ENCODE data around the gene SLC45A1. TPM values are rescaled to one million over a fixed set of nuclear protein-coding genes. Genes with fewer than 3 reads are reported as not detected.

SLC45A1 gene
- total and polyA plus RNA-seq, 7 experiments from 2014 or later, result 0.15 to 1.5 (median 1.2) TPM

DNA sequence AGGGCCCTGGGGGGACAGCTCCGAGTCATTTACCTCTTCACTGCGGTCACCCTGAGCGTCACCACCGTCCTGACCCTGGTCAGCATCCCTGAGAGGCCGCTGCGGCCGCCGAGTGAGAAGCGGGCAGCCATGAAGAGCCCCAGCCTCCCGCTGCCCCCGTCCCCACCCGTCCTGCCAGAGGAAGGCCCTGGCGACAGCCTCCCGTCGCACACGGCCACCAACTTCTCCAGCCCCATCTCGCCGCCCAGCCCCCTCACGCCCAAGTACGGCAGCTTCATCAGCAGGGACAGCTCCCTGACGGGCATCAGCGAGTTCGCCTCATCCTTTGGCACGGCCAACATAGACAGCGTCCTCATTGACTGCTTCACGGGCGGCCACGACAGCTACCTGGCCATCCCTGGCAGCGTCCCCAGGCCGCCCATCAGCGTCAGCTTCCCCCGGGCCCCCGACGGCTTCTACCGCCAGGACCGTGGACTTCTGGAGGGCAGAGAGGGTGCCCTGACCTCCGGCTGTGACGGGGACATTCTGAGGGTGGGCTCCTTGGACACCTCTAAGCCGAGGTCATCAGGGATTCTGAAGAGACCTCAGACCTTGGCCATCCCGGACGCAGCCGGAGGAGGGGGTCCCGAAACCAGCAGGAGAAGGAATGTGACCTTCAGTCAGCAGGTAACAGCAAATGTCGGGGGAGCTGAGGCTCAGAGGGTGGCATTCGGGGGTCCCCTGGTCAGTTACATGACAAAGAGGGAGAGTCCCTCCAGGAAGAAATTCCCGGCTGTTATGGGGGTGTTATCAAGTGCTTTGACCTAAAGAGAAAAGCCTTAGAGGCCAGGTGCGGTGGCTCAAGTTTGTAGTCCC is 12.6 kb downstream of the SLC45A1 start:
- H3K27ac ChIP-seq (ENCODE audit: low read depth, low read length), result no peak overlapping the region
- DNase-seq (no peak), ATAC-seq (no peak)
- H3K4me1 ChIP-seq (ENCODE audit: control insufficient read depth in 2 of 2, insufficient read depth in 2 of 2, low read length in 2 of 2), result no peaks in the 10 kb centered on the region
- Mint-ChIP-seq H3K9me3 (peaks cover 0 to 2% (median 0%) of the 10 kb centered on the region in 11 donors), H3K27me3 (no peaks in the 10 kb centered on the region), H3K4me1 (peaks cover 0 to 2% (median 0%) of the 10 kb centered on the region in 7 donors), H3K27ac (no peak overlapping the region), H3K4me3 (no peak overlapping the region), H3K36me3 (peaks cover 0 to 18% (median 7%) of the 10 kb centered on the region in 5 donors)
- CTCF ChIA-PET, result interaction anchor here (0.8 kb wide), 1 partner anchor 308 kb away, joined by 4 read pairs; no protein-coding TSS in a partner anchor
- intact Hi-C loops (cut with micrococcal nuclease), result no loop called here
- H3K36me3 ChIP-seq (ENCODE audit: control insufficient read depth in 2 of 3, insufficient read depth in 3 of 3, low read length in 3 of 3), result no peaks in the 10 kb centered on the region
- H3K27me3 ChIP-seq (ENCODE audit: control insufficient read depth in 2 of 2, insufficient read depth in 2 of 2, low read length in 2 of 2), result no peaks in the 10 kb centered on the region
- H3K4me3 ChIP-seq (ENCODE audit: low read length), result no peak overlapping the region
- POLR2A ChIA-PET, result no interaction called here
- H3K9me3 ChIP-seq (ENCODE audit: control insufficient read depth in 2 of 3, low read length in 3 of 3), result no peaks in the 10 kb centered on the region

DNA sequence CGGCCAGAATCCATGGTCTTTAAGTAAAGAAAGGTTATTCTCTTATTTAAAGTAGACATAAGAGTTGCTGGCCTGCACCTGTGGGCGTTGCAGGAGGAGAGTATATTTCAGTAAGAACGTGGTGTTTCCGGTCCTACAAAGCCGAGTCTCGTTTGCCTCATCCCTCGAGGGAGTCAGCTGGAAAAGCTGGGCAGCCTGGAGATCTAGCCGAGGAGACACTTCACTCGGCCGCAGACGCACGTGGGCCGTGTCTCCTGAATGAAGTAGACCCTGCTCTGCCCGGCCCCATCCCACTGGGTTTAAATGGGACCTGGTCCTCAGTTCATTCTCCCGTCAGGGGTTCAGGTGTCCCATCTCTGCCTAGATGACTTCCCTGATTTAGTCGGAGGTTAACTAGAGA is 14.9 kb downstream of the SLC45A1 start:
- intact Hi-C loops (cut with micrococcal nuclease), result no loop called here
- Histone ChIP-seq H3K4me3 (ENCODE audit: low read length) (no peak overlapping the region), H3K36me3 (ENCODE audit: control insufficient read depth in 2 of 3, insufficient read depth in 3 of 3, low read length in 3 of 3) (no peaks in the 10 kb centered on the region), H3K4me1 (ENCODE audit: control insufficient read depth in 2 of 2, insufficient read depth in 2 of 2, low read length in 2 of 2) (no peaks in the 10 kb centered on the region), H3K27me3 (ENCODE audit: control insufficient read depth in 2 of 2, insufficient read depth in 2 of 2, low read length in 2 of 2) (no peaks in the 10 kb centered on the region), H3K9me3 (ENCODE audit: control insufficient read depth in 2 of 3, low read length in 3 of 3) (no peaks in the 10 kb centered on the region), H3K27ac (ENCODE audit: low read depth, low read length) (no peak overlapping the region)
- H3K27ac Mint-ChIP-seq, result no peak overlapping the region
- no peaks in the 10 kb centered on the region for H3K27me3 Mint-ChIP-seq
- ATAC-seq (no peak), DNase-seq (no peak)
- H3K36me3 Mint-ChIP-seq, result peaks cover 0 to 33% (median 7%) of the 10 kb centered on the region in 5 donors
- peaks cover 0 to 2% (median 0%) of the 10 kb centered on the region in 7 donors for H3K4me1 Mint-ChIP-seq
- ChIA-PET CTCF (interaction anchor here (1.2 kb wide), 1 partner anchor 17 kb away, joined by 3 read pairs; no protein-coding TSS in a partner anchor), POLR2A (no interaction called here)
- peaks cover 0 to 9% (median 2%) of the 10 kb centered on the region in 11 donors for H3K9me3 Mint-ChIP-seq
- H3K4me3 Mint-ChIP-seq, result no peak overlapping the region

- H3K27me3 ChIP-seq (ENCODE audit: control insufficient read depth in 2 of 2, insufficient read depth in 2 of 2, low read length in 2 of 2), result no peaks in the 10 kb centered on the region
- peaks cover 0 to 2% (median 0%) of the 10 kb centered on the region in 7 donors for H3K4me1 Mint-ChIP-seq
- POLR2A ChIA-PET, result interaction anchor here (0.6 kb wide), 1 partner anchor 135 kb away, joined by 8 read pairs; no protein-coding TSS in a partner anchor
- intact Hi-C loops (cut with micrococcal nuclease), result no loop called here
- no peaks in the 10 kb centered on the region for H3K4me1 ChIP-seq (ENCODE audit: control insufficient read depth in 2 of 2, insufficient read depth in 2 of 2, low read length in 2 of 2)
- no peak overlapping the region for H3K27ac ChIP-seq (ENCODE audit: low read depth, low read length)
- no peaks in the 10 kb centered on the region for H3K36me3 ChIP-seq (ENCODE audit: control insufficient read depth in 2 of 3, insufficient read depth in 3 of 3, low read length in 3 of 3)
- no peak overlapping the region for H3K27ac Mint-ChIP-seq
- no peak overlapping the region for H3K4me3 Mint-ChIP-seq
- no peaks in the 10 kb centered on the region for H3K9me3 ChIP-seq (ENCODE audit: control insufficient read depth in 2 of 3, low read length in 3 of 3)
- H3K27me3 Mint-ChIP-seq, result no peaks in the 10 kb centered on the region
- H3K9me3 Mint-ChIP-seq, result peaks cover 0 to 9% (median 2%) of the 10 kb centered on the region in 11 donors
- H3K4me3 ChIP-seq (ENCODE audit: low read length), result no peak overlapping the region
- CTCF ChIA-PET, result interaction anchor here (1.2 kb wide), 1 partner anchor 16 kb away, joined by 3 read pairs; no protein-coding TSS in a partner anchor
- ATAC-seq, result no peak
- H3K36me3 Mint-ChIP-seq, result peaks cover 0 to 34% (median 7%) of the 10 kb centered on the region in 5 donors
- DNase-seq, result no peak
These were observed 15.5 kb downstream of the SLC45A1 start for GRCh38 chr1:8333246-8333987.

DNA sequence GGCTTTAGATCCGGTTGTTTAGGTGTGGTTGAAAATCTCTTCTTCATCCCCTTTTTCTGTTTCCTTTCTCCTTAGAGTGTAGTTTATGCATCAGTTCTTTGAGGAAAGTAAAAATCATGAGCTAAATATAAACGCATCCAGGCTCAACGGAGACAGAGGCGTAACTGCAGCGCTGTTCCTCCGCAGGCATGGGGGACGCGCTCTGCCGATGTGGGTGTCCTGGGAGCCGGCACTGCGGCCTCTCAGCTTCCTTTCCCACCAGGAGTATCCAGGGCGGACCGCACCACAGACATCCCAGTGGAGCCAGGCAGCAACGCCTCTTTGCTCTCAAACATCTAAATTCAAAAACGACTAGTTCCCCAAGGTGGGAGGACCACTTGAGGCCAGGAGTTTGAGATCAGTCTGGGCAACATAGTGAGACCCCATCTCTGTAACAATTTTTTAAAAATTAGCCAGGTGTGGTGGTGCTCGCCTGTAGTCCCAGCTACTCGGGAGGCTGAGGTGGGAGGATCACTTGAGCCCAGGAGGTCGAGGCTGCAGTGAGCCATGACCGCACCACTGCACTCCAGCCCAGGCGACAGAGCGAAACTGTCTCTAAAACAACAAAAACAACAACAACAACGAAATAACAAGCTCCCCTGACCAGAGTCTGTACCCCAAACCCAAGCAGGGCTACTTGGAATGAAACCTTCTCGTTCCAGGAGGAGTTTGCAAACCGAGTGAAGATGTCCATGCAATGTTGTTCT is 16.4 kb downstream of the SLC45A1 start:
- Histone ChIP-seq H3K27ac (ENCODE audit: low read depth, low read length) (no peak overlapping the region), H3K36me3 (ENCODE audit: control insufficient read depth in 2 of 3, insufficient read depth in 3 of 3, low read length in 3 of 3) (no peaks in the 10 kb centered on the region), H3K9me3 (ENCODE audit: control insufficient read depth in 2 of 3, low read length in 3 of 3) (no peaks in the 10 kb centered on the region), H3K27me3 (ENCODE audit: control insufficient read depth in 2 of 2, insufficient read depth in 2 of 2, low read length in 2 of 2) (no peaks in the 10 kb centered on the region), H3K4me1 (ENCODE audit: control insufficient read depth in 2 of 2, insufficient read depth in 2 of 2, low read length in 2 of 2) (no peaks in the 10 kb centered on the region), H3K4me3 (ENCODE audit: low read length) (no peak overlapping the region)
- CTCF ChIA-PET, result interaction anchor here (1.2 kb wide), 1 partner anchor 16 kb away, joined by 3 read pairs; no protein-coding TSS in a partner anchor
- Mint-ChIP-seq H3K9me3 (peaks cover 0 to 9% (median 2%) of the 10 kb centered on the region in 11 donors), H3K36me3 (peaks cover 0 to 29% (median 7%) of the 10 kb centered on the region in 5 donors), H3K4me3 (no peak overlapping the region), H3K27ac (peak overlapping the region in 1 of 9 donors; percentile 62), H3K27me3 (no peaks in the 10 kb centered on the region), H3K4me1 (no peaks in the 10 kb centered on the region)
- ATAC-seq (no peak), DNase-seq (no peak)
- intact Hi-C loops (cut with micrococcal nuclease), result no loop called here
- POLR2A ChIA-PET, result interaction anchor here (0.7 kb wide), 1 partner anchor 13 kb away, joined by 3 read pairs; no protein-coding TSS in a partner anchor

GRCh38 chr1:8335246-8335645 is 17.3 kb downstream of the SLC45A1 start:
- H3K27ac Mint-ChIP-seq, result peak overlapping the region in 1 of 9 donors; percentile 20
- intact Hi-C loops (cut with micrococcal nuclease), result no loop called here
- POLR2A ChIA-PET, result no interaction called here
- CTCF ChIA-PET, result no interaction called here
- H3K4me1 Mint-ChIP-seq, result no peaks in the 10 kb centered on the region
- no peak overlapping the region for H3K4me3 Mint-ChIP-seq
- DNase-seq (no peak), ATAC-seq (no peak)
- no peaks in the 10 kb centered on the region for H3K9me3 ChIP-seq (ENCODE audit: control insufficient read depth in 2 of 3, low read length in 3 of 3)
- no peaks in the 10 kb centered on the region for H3K27me3 Mint-ChIP-seq
- peaks cover 0 to 9% (median 2%) of the 10 kb centered on the region in 11 donors for H3K9me3 Mint-ChIP-seq
- peaks cover 0 to 34% (median 13%) of the 10 kb centered on the region in 5 donors for H3K36me3 Mint-ChIP-seq
- H3K27me3 ChIP-seq (ENCODE audit: control insufficient read depth in 2 of 2, insufficient read depth in 2 of 2, low read length in 2 of 2), result no peaks in the 10 kb centered on the region
- H3K27ac ChIP-seq (ENCODE audit: low read depth, low read length), result no peak overlapping the region
- no peak overlapping the region for H3K4me3 ChIP-seq (ENCODE audit: low read length)
- H3K36me3 ChIP-seq (ENCODE audit: control insufficient read depth in 2 of 3, insufficient read depth in 3 of 3, low read length in 3 of 3), result no peaks in the 10 kb centered on the region
- H3K4me1 ChIP-seq (ENCODE audit: control insufficient read depth in 2 of 2, insufficient read depth in 2 of 2, low read length in 2 of 2), result no peaks in the 10 kb centered on the region

- Mint-ChIP-seq H3K27ac (no peak overlapping the region), H3K36me3 (peaks cover 0 to 39% (median 13%) of the 10 kb centered on the region in 5 donors), H3K9me3 (peaks cover 0 to 9% (median 2%) of the 10 kb centered on the region in 11 donors), H3K4me3 (no peak overlapping the region), H3K27me3 (no peaks in the 10 kb centered on the region), H3K4me1 (no peaks in the 10 kb centered on the region)
- POLR2A ChIA-PET, result no interaction called here
- no peaks in the 10 kb centered on the region for H3K4me1 ChIP-seq (ENCODE audit: control insufficient read depth in 2 of 2, insufficient read depth in 2 of 2, low read length in 2 of 2)
- DNase-seq (no peak), ATAC-seq (no peak)
- CTCF ChIA-PET, result no interaction called here
- H3K27ac ChIP-seq (ENCODE audit: low read depth, low read length), result no peak overlapping the region
- H3K9me3 ChIP-seq (ENCODE audit: control insufficient read depth in 2 of 3, low read length in 3 of 3), result no peaks in the 10 kb centered on the region
- H3K4me3 ChIP-seq (ENCODE audit: low read length), result no peak overlapping the region
- intact Hi-C loops (cut with micrococcal nuclease), result no loop called here
- H3K27me3 ChIP-seq (ENCODE audit: control insufficient read depth in 2 of 2, insufficient read depth in 2 of 2, low read length in 2 of 2), result no peaks in the 10 kb centered on the region
- H3K36me3 ChIP-seq (ENCODE audit: control insufficient read depth in 2 of 3, insufficient read depth in 3 of 3, low read length in 3 of 3), result no peaks in the 10 kb centered on the region
These were observed 20.0 kb downstream of the SLC45A1 start for GRCh38 chr1:8337776-8338525.

Data from naive thymus-derived CD4-positive, alpha-beta T cell (primary cell).